Esophagus squamous epithelium (tissue), 4 donors: ENCODE results near the gene SYT17.

Experiments used
- CTCF ChIP-seq, 6 experiments: fragments of 450-650 bp in 4 of 6; fragments of 200-600 bp in 2 of 6; sonication (generic) in 2 of 6; IDR thresholded peaks; one replicate each; pipeline ENCODE4 v1.5.1; 2016 to 2019; ENCODE audit warnings: antibody characterized with exemption in 6 of 6, mild to moderate bottlenecking in 4 of 6, moderate library complexity in 4 of 6
- POLR2A ChIP-seq, 4 donors: fragments of 450-650 bp; IDR thresholded peaks; one replicate each; pipeline ENCODE4 v1.6.1; 2017; ENCODE audit warnings: antibody characterized with exemption in 4 of 4, mild to moderate bottlenecking in 4 of 4, moderate library complexity in 3 of 4

GRCh38 chr16:19239511-19240155 is 71.6 kb downstream of the SYT17 start:
- no peak for TF ChIP-seq CTCF (IDR thresholded peaks at IDR 0.05)
- no peak for TF ChIP-seq POLR2A (IDR thresholded peaks at IDR 0.05)
